ENCODE data around the gene CLUH.

CLUH gene

GRCh38 chr17:2711608-2712299 lies at the start of gene CLUH:
TSS of gene CLUH (minus strand) at chr17:2711764. CDS start at chr17:2711661, 103 bp downstream.
- DNase-seq = peak; percentile 96

DNA sequence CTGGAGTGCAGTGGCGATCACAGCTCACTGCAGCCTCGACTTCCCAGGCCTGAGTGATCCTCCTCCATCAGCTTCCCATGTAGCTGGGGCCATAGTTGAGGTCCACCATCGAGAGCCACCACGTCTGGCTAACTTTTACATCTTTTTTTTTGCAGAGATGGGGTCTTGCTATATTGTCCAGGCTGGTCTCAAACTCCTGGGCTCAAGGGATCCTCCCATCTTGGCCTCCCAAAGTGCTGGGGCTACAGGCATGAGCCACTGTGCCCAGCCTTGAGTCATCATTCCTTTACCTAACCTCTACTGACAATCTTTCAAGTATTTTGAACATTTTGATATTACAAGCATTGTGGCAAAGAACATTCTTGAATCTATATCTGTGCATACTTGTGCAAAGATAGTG lies 47.3 kb upstream of the CLUH start:
- DNase-seq = no peak

GRCh38 chr17:2755891-2756724 lies 44.5 kb upstream of the CLUH start:
- peak; percentile 59 for DNase-seq

DNA sequence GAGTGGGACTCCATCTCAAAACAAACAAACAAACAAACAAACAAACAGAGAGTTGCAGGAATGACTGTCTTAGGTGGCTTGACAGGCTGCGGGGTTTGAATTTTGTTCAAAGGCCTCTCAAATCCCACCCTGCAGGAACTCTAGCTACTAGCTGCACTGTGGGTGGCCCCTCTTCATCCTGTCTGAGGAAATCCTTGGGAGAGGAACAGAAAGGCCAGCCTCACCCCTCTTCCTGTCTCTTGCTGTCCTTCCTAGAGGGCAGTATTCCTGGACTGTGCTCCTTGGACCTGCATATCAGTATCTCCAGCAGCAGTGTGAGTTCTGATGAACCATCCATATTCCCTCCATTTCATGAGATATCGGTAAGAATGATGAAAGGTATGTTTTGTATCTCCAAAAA lies 39.9 kb upstream of the CLUH start:
- no peak for DNase-seq

DNA sequence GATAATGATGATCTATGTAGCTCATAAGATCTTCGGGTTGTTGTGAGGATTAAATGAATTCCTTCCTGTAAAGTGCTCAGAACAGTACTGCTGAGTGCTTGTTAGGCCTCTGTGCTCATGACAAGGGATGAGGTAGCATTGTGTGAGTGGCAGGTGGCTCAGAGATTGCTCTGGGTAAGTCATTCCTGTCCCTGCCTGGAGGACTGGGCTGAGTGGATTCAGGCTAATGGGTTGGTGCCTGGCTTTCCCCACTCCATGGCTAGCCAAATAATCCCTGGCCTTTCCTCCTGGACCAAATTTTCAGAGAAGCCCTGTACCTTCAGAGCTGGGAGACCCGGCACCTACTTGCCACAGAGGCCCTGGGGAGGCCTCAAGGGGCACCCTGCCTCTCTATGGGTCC lies 39.2 kb upstream of the CLUH start:
- DNase-seq = peak; percentile 65

- peak; percentile 88 for DNase-seq
These were observed 38.2 kb upstream of the CLUH start for GRCh38 chr17:2749784-2750181.

GRCh38 chr17:2749058-2749783 lies 37.7 kb upstream of the CLUH start, which contains the start of gene CCDC92B:
TSS of gene CCDC92B (minus strand) at chr17:2749652. CDS start at chr17:2735145, 14,507 bp downstream.
- DNase-seq = peak; percentile 63

GRCh38 chr17:2745317-2746037 lies 33.9 kb upstream of the CLUH start:
- no peak for DNase-seq

GRCh38 chr17:2737693-2738092 lies 26.1 kb upstream of the CLUH start:
- no peak for DNase-seq

GRCh38 chr17:2736956-2737355 lies 25.4 kb upstream of the CLUH start:
- no peak for DNase-seq

DNA sequence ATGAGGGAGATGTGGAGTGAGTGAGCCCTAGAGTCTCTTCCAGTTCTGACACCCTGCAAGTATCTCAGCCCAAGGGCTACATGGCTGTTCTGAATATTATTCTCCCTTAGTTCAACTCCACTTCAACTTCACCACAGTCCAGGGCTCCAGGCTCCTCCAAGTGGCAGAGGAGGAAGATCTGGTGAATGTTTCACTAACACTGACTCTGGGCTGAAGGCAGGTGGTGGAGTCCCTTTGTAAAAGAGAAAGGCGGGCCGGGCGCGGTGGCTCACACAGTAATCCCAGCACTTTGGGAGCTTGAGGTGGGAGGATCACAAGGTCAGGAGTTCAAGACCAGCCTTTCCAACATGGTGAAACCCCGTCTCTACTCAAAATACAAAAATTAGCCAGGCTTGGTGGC lies 24.3 kb upstream of the CLUH start:
- no peak for DNase-seq

- no peak for DNase-seq
These were observed 23.4 kb upstream of the CLUH start for GRCh38 chr17:2734939-2735338.

DNA sequence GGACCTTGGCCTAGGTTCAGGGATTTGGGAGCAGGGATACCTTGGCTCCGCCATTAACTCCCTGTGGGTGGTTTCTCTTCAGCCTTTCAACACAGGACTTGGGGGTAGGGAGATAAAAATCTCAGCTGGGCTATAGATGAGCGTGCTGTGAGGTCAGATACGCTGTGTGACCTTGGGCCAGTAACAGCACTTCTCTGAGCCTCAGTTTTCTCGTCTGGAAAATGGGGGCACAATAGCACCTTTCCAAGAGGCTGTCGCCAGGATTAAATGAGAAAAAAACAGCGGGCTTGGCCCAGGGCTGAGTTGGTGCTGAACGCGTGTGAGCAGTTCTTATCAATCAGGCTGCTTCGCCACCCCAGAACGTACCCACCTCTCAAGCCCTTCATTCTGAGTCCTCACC lies 20.2 kb upstream of the CLUH start:
- DNase-seq = no peak

GRCh38 chr17:2730764-2731353 lies 19.3 kb upstream of the CLUH start:
- DNase-seq = no peak

- DNase-seq = peak; percentile 81
These were observed 13.2 kb upstream of the CLUH start for GRCh38 chr17:2724784-2725164.

DNA sequence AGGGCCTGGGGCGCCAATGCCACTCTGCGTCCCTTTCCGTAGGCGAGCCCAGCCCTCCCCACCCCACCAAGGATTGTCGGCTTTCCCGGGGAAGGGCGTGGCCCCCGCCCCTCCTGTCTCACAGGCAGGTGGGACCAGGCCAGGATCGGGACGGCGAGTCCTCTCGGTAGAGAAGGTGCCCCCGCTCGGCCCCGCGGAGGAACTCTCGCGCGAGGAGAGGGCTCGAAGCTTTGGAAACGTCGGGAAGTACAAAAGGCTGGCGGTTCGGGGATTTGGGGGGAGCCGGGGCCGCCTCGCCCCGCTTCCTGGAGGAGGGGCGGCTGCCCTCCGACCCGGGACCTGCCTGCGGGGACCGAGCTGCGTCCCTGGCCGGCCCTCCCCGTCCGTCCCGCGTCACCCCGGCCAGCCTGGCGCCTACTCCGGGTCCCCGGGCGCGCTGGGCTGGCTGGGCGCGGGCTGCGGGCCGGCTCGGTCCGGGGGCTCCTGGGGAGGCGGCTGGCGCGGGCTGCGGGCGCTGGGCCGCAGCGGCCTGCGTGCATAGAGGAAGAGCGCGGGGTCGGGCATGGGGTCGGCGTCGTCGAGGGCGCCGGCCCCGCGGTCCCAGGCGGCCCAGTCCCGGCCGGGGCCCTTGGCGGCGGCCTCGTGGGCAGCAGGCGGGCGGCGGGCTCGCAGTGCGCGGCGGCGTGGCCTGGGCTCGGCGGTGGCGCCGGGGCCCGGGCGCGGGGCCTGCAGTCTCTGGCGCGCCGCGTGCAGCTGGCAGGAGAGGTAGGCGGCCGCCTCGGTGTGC lies 12.6 kb upstream of the CLUH start:
- peak; percentile 76 for DNase-seq

GRCh38 chr17:2723505-2723996 lies 12.0 kb upstream of the CLUH start:
- DNase-seq = peak; percentile 58

GRCh38 chr17:2722611-2723010 lies 11.0 kb upstream of the CLUH start:
- DNase-seq = no peak

DNA sequence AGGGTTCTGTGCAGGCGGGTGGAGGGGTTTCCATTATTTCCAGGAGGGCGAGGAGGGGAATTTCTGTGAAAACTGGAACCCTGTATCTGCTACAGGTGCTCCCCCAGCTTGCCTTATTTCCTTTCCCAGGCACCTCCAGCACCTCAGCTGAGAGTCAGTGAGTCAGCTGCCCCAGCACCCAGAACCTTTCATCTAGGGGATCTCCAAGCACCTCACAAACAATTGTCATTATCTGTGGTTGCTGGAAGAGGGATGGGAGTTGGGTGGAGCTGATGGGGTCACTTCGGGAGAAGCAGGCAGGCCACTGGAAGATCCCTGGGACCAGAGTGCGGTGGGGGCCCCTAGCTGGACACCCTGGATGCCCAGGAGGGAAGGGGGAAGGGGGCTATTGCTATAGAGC lies 10.0 kb upstream of the CLUH start:
- no peak for DNase-seq

DNA sequence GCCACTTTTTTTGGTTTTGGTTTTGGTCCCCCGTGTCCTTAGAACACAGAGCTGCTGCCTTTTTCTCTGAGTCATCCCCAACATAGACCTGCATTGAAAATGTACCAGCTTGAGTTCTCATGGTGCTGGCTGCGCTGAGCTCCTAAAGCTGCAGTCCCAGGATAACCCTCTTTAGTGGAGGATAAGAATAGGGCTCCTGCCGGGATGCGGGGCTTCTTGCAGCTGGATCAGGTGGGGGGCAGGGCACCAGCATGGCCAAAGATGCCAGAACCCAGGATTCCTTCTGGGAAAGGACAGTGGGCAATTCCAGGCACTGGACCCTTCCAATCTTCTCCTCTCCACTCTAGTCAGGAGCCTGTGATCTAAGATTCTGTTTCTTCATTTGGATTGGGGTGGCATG lies 8.3 kb upstream of the CLUH start:
- no peak for DNase-seq

- peak; percentile 28 for DNase-seq
These were observed 6.8 kb upstream of the CLUH start for GRCh38 chr17:2718150-2718938.

Measured in DMS53 (cell line).